HG03039 (cell line): ENCODE results near the gene MAN2A1.

ENCODE experiments used
- ATAC-seq: cut with Tn5 transposase; IDR thresholded peaks from one replicate; pipeline ENCODE4 v1.9.1; 2021; ENCODE audit warnings: mild to moderate bottlenecking, moderate library complexity; ENCODE audit not compliant: unreplicated experiment

Gene MAN2A1

DNA sequence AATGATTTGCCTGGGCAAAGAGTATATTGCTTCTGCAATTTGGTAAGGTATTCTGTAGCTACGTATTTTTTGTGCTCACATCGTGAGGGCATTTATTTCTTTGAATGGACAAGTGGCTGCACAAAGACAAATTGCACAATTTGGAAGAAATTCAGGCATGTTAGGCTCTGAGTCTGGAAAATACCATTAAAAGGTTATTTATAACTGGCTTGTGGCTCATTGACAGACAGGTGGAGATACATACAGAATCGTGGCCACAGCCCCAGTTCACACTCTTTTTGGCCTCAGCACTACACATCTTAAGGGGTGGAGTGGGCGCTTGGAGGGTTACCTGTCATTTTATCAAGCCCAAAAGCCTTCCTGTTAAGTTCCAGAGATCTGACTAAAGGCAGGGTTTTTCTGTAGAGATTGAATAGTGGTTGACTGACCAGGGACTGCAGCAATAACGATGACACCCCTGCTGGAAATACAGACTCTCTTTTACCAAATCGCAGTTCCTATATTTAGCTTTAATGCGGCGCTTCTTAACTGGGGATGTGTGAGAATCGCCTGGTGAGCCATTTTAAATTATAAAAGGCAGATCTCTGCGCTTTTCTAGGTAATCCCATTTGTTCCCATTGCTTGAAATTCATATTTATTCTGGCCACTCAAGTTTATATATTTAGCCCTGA lies 14.7 kb downstream of the MAN2A1 start:
- no peak for ATAC-seq

DNA sequence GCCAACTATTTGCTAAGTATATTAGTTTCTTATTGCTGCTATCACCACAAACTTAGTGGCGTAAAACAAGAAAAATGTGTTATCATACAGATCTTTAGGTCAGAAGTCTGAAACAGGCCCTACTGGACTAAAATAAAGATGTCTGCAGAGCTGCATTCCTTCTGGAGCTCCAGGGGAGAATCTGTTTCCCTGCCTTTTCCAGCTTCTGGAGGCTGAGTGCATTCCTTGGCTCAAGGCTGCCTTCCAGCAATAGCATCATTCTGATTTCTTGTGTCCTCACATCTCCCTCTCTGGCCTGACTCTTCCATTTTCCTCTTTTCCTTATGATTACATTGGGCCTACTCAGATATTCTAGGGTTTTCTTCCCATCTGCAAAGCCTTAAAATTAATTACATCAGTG lies 15.9 kb downstream of the MAN2A1 start:
- no peak for ATAC-seq

DNA sequence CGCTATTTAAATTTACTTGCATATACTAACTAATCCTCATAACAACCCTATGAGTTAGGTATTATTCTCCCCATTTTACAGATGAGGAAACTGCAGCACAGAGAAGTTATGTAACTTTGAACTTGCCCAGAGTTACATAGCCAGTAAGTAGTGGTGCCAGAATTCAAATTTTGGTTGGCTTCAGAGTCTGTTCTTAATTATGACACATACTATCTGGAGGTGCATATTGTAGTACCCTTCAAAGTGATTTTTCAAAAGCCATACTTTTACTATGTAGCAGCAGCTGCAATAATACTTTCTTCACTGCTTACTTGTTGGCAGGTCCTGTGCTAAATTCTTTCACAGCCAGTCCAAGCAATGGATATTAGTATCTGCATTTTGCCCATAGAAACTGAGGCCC lies 16.4 kb downstream of the MAN2A1 start:
- ATAC-seq = no peak

DNA sequence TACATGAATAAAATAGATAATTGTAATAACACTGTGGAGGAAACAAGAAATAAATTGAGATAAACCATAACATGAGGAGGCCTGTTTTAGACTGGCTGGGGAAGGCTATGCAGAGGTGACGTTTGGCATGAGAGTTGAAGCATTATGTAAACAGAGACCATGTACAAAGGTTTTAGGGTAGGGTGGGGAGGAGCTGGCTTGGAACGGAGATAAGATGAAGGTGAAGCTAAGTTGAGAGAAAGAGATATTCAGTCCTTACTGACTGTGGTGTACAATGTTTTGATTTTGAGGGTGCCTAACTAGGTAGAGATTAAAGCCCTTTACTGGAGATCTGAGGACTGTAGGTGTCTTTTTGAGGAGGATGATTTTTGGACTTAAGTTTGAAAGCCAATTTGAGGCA lies 17.8 kb downstream of the MAN2A1 start:
- ATAC-seq = no peak

- no peak for ATAC-seq
Measured at GRCh38 chr5:109708813-109709212, 19.1 kb downstream of the MAN2A1 start.

- no peak for ATAC-seq
Measured at GRCh38 chr5:109709225-109709624, 19.5 kb downstream of the MAN2A1 start.

- ATAC-seq = no peak
Measured at GRCh38 chr5:109711673-109712072, 21.9 kb downstream of the MAN2A1 start.

- ATAC-seq = no peak
Measured at GRCh38 chr5:109713453-109713852, 23.7 kb downstream of the MAN2A1 start.

DNA sequence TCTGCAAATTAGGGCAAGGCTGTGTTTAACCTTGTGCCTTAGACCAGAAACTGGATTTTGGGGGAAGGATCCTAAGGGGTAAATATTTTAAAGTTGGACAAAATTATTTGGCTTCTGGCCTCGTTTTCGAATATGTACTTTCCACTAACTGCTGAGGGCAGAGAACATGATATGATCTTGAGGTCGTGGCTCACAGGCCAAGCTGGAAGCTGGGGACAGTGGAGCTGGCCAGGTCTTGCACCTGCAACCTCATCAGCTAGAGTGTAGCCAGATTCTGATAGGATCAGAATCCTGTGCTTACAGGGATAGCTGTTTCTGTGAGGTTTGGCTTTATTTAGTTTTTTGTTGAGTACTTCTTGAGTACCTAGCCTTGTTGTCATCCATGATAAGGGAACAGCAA lies 24.9 kb downstream of the MAN2A1 start:
- ATAC-seq = no peak

- ATAC-seq = no peak
Measured at GRCh38 chr5:109718216-109718615, 28.5 kb downstream of the MAN2A1 start.

DNA sequence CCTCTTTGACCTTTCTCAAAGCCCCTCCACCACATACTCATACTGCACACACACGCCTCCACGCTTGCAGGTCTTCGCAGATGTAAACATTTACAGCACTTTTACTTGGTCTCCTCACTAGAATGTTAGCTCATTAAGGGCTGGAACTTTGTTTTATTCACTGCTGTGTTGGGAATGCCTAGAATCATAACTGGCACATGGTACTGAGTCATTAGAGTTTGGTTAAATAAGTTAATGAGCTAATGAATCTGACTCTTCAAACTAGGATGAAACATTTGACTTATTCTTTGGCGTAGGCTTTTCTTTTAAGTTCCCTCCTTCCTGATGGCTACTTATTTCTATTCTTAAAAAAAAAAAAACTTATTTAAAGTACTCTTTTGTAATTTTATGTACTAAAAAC lies 28.9 kb downstream of the MAN2A1 start:
- ATAC-seq = no peak

GRCh38 chr5:109719978-109720377 lies 30.3 kb downstream of the MAN2A1 start:
- no peak for ATAC-seq

DNA sequence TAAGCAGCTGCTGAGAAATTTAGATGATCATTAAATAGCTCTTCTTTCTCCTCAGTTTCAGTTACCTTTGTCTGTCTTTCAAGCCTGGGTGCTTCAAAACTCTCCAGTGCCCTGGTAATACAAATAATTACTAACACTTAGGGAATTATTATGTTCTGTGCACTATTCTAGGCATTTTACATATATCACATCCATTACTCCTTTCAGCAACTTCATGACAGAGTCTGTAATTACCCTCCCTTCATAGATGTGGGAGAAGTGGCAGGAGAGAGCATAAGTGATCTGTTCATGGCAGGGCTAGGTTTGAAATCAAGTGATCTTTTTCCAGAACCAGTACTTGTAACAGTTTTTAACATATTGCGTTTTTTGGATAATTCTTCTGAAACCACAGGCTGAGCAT lies 32.0 kb downstream of the MAN2A1 start:
- ATAC-seq = no peak

GRCh38 chr5:109723606-109724005 lies 33.9 kb downstream of the MAN2A1 start:
- no peak for ATAC-seq

GRCh38 chr5:109725135-109725534 lies 35.4 kb downstream of the MAN2A1 start:
- ATAC-seq = no peak

- peak; percentile 78 for ATAC-seq
Measured at GRCh38 chr5:109739741-109740728, 50.3 kb downstream of the MAN2A1 start.

DNA sequence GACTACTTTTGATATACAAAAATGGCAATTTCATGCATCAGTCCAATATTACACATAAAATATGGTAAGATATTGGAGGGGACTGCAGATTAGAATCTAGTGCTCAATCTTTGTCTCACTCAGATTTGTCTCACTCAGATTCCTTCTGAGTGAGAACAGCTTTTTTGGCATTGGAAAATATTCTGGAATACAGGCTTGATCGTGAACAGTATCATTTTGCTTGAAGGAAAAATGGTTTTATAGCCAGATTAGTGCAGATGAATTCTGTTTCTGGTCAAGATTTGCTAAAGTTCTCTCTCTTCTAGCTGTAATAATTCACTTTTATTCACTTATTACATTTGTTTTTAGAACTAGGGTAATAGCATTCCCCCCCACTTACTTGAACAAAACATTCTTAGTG lies 51.2 kb downstream of the MAN2A1 start:
- no peak for ATAC-seq

- no peak for ATAC-seq
Measured at GRCh38 chr5:109741390-109741789, 51.7 kb downstream of the MAN2A1 start.

GRCh38 chr5:109743041-109743531 lies 53.4 kb downstream of the MAN2A1 start:
- no peak for ATAC-seq

DNA sequence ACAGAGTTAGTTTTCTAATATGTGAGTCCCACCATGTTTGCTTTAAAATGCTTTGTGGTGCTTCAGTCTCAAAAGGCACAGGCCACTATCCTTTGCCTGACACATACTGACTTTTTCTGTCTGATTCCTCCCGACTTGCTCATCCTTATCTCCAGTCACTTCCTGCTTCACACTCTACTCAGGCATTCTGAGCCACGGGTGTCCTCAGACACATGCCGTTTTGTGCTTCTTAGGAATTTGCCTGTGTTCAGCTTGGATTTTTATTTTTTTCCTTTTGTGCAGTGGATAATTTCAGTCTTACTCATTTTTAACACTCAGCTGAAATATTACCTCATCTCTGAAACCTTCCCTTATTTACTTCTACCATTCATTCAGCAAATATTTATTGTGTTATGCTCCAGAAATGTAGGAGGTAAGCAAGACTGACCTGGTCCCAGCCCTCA lies 54.1 kb downstream of the MAN2A1 start:
- no peak for ATAC-seq

DNA sequence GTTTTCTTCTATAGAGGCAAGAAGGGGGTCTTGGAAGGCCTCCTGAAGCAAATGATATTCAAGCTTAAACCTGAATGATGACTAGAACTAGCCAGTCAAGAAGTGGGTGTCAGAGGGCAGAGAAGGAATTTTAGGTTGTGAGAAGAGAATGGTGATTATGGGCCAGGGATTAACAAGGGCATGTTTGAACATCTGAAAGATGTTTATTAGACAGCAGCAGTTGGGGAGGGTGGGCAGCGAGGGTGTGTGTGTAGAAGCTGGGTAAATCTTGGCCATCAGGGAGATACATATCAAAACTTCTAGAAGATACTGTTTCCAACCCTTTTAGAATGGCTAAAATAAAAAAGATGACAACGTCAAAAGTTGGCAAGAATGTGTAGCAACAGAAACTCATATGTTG lies 54.5 kb downstream of the MAN2A1 start:
- ATAC-seq = no peak

GRCh38 chr5:109748546-109748945 lies 58.8 kb downstream of the MAN2A1 start:
- no peak for ATAC-seq
